ENCODE measurements around the gene SEZ6L.

DNA sequence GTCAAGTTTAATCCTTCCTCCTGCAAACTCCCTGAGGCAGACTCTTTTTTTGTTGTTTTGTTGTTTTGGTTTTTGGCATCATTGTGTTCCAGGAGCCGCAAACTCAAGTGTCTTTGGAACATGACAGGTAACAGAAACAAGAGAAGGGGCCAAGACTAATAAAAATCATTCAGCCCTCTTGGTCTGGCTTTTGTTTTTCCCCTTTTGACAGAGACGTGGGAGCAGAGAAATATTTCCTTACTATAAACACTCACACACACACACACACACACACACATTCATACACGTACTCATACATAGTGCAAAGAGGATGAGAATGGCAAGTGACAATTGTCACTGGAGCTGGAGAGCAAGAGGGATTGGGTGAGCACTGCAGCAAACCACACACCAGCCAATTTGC, 249.4 kb downstream of the SEZ6L start:
- TF ChIP-seq, protein P1, sequence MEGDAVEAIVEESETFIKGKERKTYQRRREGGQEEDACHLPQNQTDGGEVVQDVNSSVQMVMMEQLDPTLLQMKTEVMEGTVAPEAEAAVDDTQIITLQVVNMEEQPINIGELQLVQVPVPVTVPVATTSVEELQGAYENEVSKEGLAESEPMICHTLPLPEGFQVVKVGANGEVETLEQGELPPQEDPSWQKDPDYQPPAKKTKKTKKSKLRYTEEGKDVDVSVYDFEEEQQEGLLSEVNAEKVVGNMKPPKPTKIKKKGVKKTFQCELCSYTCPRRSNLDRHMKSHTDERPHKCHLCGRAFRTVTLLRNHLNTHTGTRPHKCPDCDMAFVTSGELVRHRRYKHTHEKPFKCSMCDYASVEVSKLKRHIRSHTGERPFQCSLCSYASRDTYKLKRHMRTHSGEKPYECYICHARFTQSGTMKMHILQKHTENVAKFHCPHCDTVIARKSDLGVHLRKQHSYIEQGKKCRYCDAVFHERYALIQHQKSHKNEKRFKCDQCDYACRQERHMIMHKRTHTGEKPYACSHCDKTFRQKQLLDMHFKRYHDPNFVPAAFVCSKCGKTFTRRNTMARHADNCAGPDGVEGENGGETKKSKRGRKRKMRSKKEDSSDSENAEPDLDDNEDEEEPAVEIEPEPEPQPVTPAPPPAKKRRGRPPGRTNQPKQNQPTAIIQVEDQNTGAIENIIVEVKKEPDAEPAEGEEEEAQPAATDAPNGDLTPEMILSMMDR (conservative IDR thresholded peaks at IDR 0.05; ENCODE audit: low read length), result no peak
- no peak for TF ChIP-seq EZH2phosphoT487 (IDR thresholded peaks at IDR 0.05; ENCODE audit: borderline replicate concordance)

Measured in Loucy (cell line).